Stimulated activated CD8-positive, alpha-beta memory T cell treated with anti-CD3 and anti-CD28 coated beads, Interleukin-15, amount 100 ng/mL, for 1 hour (primary cell): Measurements from ENCODE around the gene USP16.

Experiments
- DNase-seq: peaks from one replicate; pipeline ENCODE4 v3.0.0-alpha.2; 2020; ENCODE audit warnings: low read depth

USP16 gene

GRCh38 chr21:29084372-29084771, 59.9 kb downstream of the USP16 start:
- no peak for DNase-seq

DNA sequence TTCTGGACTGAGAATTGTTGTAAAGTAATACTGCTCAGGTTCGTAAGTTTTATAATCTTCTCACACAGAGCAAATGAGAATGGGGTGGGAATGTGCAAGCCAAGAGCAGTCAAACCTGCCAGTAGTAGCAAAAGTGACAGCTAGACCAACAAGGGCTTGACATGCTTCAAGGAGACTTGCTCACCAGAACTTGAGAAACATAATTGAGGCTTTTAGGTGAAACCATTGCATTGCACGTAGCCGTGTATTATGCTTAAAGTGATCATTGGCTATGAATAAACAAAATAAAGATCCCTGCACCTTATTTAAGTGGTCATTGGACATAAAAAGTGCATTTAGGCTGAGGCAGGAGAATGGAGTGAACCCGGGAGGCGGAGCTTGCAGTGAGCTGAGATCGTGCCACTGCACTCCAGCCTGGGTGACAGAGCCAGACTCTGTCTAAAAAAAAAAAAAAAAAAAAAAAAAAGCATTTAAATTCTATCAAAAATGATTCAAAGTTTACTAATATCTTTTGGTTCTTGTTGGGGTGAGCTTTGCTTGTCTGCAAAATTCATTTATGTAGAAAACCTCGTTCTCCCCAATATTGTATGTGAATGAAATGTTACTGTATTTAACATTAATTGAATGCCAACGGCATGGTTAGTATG, 60.8 kb downstream of the USP16 start:
- no peak for DNase-seq

DNA sequence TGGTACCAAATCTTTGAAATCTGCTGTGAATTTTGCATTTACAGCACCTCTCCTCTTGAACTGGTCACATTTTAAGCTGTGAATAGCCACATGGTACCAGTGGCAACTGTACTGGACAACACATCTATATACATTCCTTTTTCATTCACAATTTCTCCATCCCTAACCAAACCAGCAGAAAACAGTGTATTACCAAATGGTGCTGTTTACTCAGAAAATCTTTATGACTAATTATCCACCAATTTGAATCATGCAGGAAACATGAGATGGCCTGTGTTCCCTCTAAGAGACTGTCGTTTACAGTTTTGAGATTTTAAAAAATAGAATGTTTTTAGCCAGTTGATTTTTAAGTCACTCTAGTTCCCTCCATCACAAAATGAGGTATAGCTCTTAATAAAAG, 66.6 kb downstream of the USP16 start:
- DNase-seq = no peak

- no peak for DNase-seq
These were observed 67.9 kb downstream of the USP16 start for GRCh38 chr21:29092102-29092959.

DNA sequence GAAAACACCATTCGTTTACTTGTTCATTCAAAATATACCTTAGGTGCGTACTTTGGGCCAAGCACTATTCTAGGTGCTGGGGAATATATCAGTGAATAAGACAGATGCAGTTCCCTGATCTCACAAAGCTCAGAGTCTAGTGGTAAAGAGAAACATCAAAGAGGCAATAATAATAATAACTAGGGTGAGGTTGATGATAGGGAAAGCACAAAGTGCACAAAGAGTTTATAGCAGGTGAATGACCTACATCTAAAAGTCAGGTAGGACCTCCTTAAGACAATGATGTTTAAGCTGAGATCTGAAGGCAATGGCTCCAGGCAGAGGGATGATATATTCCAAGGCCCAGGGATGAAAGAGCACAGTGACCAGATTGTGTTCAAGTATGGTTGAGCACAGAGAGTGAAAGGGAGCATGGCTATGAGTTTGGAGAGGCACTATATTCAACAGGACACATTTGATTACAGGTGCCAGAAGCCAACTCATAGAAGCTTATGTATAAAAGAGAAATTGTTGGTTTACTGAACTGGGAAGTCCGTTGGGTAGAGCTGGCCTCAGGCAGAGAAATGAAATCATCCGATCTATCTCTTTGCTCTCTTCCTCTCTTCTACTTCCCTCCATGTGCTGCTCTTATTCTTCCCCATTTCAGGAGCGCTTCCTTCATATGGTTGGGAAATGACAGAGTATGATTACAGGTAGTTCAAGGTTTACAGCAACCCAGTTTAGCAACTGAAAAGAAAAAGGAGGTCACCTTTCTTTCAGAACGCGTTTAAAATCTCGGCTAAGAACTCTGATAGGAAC, 71.9 kb downstream of the USP16 start:
- no peak for DNase-seq

GRCh38 chr21:29098156-29098555, 73.7 kb downstream of the USP16 start:
- DNase-seq = no peak

GRCh38 chr21:29102791-29103257, 78.4 kb downstream of the USP16 start:
- no peak for DNase-seq
